VCaP (cell line): ENCODE results near the gene HOXC4.
A peak's percentile ranks its signal among the peaks of the same experiment; 100 is the strongest.

Source experiments
- H3K27ac ChIP-seq: fragments of 450-650 bp; 2 replicates; pipeline ENCODE4 v1.5.1; 2017
- CTCF ChIP-seq: fragments of 450-650 bp; conservative IDR thresholded peaks from 2 replicates; pipeline ENCODE4 v1.5.1; 2017; ENCODE audit warnings: mild to moderate bottlenecking, moderate library complexity

The HOXC4 gene

GRCh38 chr12:54028314-54029201 is 25.1 kb upstream of the HOXC4 start, which contains the start of gene HOXC6:
TSS of gene HOXC6 (plus strand) at chr12:54028440. CDS start at chr12:54028522, 82 bp downstream.
- H3K27ac ChIP-seq = peak within 1 kb of the TSS; percentile 89
- TF ChIP-seq CTCF = no peak

- no peak overlapping the region for H3K27ac ChIP-seq
- no peak for TF ChIP-seq CTCF
Measured at GRCh38 chr12:54029529-54030441, 23.9 kb upstream of the HOXC4 start.

GRCh38 chr12:54030442-54030801 is 23.2 kb upstream of the HOXC4 start:
- H3K27ac ChIP-seq = no peak overlapping the region
- TF ChIP-seq CTCF = no peak

GRCh38 chr12:54030889-54031471 is 22.7 kb upstream of the HOXC4 start:
- H3K27ac ChIP-seq = no peak overlapping the region
- TF ChIP-seq CTCF = no peak

- H3K27ac ChIP-seq = no peak overlapping the region
- no peak for TF ChIP-seq CTCF
Measured at GRCh38 chr12:54031480-54031879, 22.2 kb upstream of the HOXC4 start.

GRCh38 chr12:54032086-54032619 is 21.5 kb upstream of the HOXC4 start:
- no peak; the same call in 1 of the 2 replicates for TF ChIP-seq CTCF
- peak overlapping the region; percentile 97; the same call in 1 of the 2 replicates for H3K27ac ChIP-seq
